ENCODE data around the gene CLSTN2.

Gene CLSTN2

DNA sequence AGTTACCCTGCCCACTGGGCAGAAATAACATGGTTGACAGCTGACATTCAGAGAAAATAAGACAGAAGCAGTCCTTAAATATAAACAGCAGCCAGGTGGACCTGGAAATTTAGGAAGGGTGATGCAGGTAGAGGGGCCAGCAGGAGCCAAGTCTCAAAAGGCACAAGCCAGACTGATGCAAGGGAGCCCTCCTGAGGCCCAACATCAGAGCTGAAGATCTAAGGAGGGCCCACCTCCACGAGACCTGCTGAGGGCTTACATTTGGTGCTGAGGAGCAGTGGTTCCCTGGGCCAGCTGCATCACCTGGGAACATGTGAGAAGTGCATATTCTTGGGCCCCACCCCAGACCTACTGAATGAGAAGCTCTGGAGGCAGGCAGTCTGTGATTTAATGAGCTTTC, 637.3 kb downstream of the CLSTN2 start:
- DNase-seq: no peak

DNA sequence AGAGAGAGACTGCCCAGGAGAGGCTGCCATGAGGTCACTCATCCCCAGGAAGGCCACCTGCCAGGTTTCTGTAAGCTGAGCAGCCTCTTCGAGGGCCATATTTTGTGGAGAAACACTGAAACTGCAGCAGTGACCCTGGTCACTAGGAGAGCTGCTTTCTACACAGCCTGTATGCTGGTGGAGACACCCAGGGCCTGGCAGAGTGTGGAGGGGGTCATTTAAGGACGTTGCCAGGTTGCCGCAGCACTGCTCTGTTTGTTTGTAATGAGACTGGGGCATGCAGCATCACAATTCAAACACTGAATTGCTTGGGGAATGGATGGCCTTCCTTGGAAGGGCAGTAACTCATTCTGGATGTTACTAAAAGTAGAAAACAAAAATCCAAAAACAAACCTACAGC, 638.0 kb downstream of the CLSTN2 start:
- DNase-seq: no peak

DNA sequence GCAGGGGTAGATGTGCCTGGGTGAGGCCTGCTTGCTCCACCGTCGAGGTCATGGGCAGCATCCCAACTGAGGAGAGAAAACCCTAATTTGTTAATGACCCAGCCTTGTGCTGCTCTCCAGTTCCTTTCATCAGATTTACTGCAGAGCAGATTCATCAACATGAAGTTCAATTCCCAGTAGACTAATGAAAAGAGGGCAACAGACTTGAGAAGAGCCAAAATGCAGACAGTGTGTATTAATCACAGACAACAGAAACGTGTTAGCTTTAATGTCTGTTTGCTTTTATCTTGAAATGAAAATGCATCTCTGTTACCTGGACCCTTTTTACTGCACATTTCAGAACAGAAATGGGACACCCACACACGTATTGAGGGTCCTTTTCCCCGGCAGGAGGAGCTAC, 639.4 kb downstream of the CLSTN2 start:
- no peak for DNase-seq

DNA sequence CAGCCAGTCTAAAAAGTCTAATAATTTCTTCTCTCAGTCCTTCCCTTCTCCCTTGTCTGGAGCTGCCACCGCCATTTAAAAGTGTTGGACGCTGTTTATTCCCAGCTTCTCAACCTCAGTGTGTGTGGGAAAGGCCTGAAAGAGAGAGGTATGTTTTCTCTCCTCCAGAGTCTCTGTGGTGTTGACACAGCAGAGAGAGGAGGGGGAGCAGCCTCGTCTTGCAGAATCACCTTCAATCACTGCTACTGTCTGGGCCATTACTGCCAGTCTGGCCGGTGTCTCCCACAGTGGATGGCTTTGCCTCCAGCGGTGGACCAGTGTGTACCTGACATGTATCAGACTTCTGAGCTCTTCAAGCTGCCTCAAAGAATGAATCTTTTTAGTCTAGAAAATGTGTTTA, 641.5 kb downstream of the CLSTN2 start:
- no peak for DNase-seq

DNA sequence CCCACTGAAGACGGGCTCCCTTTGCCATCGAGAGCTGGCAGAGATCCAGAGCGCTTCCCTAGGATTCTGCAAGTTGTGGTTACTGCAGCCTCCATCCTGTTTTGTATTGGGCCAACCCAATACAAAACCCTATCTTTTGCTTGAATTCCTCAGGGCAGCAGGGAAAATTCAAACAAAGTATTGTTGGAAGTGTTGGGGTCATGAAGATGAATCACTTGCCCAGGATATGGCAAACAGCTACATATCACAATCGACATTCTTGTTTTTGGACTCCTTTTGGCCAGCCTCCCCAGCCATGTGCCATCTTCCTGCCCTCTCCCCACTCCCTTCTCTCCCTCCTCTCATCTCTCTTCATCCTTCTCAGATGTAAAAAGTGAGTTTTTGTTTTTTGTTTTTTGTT, 642.9 kb downstream of the CLSTN2 start:
- DNase-seq: no peak

DNA sequence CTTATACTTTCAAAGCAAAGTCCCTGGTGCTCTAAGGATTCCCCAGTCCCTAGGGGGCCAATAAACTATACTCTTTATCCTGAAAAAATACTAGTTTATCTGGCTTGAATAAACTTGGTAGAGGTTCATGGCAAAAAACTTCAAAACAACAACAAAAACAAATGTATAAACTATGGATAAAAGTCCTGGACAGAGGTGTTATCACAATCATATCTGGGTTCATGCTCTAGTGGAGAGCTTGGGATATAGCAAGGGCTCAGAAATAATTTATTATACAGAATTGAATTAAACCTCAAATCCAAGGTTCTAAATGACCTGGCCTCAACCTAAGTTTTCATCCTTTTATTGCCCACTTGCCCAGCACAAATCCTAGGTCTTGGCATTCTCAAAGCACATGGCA, 644.3 kb downstream of the CLSTN2 start:
- DNase-seq: no peak

DNA sequence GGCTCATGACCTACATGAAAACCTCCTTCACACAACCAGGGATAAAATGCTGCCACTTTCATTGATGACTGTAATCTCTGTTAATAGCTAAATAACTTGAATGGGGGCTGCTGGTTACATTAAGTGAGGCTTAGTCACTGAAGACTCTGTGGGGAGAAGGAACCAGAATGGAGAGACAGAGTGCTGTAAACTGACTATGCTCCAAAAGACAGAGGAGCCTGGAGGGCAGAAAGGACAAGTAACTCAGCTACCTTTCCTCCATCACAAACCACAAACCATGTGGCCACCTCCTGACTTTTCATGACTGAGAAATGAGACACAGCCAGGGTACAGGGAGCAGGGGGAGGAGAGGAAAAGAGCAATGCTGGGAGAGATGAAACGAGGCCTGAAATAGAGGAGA, 645.8 kb downstream of the CLSTN2 start:
- no peak for DNase-seq

DNA sequence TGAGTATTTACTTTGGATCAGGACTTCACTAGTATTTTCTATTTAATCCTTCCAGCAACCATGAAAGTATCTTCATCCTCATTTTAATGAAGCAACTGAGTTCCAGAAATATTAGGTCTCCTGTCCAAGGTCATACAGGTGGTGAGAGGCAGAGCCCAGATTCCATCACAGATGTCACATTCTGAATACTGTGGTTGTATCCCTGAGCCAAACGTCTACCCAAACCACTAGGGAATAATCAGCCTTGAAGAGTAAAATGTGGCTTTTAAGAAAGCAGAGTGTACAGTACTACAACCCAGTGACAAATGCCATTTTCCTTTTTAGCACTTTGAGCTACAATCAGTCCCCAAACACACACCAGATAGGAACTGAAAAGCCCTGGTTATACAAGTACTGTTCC, 649.6 kb downstream of the CLSTN2 start:
- no peak for DNase-seq

DNA sequence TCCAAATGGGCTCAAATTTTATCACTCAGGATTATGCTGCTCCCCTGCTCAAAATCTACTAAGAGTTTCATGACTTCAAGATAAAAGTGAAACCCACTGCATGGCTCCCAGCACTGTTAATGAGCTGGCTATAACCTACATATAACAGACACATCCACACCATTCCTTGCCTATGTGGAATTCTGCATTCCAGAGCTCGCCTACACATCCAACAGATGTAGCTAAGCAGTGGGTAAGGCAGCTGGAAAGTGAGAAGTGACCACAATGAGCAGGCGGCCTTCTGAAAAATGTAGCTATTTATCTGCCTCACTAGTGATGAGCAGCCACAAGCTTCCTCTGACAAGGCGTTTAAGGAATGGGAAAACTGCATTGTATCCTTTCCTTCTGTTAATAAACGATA, 650.8 kb downstream of the CLSTN2 start:
- no peak for DNase-seq

DNA sequence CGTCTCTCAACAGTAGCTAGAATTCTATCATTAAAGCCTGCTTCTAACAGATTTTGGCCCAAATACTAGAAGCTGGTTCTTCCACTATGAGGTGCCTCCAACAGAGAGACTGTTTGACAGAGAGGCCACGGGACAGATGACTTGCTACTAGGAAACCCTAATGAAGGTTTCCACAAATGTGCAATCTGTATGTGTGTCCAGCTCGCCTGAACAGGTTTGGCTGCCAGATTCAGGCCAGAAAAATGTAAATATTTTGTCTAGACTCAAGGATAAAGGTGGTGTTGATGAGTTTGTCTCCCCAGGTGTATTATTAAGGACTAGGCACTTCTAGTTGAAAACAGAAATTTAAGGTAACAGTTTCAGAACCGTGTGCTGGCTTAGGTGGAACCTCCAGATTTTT, 651.3 kb downstream of the CLSTN2 start:
- DNase-seq: no peak

DNA sequence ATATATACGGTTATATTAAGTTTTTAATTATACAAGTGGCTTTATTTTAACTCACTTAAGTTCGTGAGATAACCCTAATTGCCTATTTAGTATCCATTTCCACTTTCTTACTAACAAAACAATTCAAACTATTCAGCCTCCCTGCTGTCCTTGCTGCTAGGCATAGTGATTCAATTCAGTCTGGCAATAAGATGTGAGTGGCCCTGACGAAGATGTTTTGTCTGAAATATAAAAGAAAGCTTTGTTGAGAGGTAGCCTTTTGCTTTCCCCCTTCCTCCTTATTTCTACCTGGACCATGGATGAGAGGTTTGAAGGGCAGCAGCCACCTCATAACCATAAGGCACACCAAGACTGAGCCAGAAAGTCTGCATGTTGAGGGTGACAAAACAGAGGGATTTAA, 653.6 kb downstream of the CLSTN2 start:
- no peak for DNase-seq

DNA sequence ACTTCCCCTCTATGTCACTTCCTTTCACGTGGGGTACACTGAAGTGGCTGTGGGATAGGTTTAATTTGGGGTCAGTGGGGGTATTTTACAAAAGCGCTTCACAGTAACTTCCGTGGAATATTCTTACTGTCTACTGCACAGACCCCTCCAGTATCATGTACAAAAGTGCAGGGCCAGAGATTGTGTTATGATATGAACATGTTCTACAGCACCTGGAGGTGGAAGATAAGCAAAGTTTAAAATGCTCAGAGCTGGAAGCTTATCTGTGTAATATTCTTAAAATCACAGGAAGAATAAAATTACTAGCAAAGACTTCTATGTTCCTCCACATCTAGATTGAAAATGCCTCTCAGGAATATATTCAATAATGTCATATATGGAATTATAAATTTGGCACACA, 658.8 kb downstream of the CLSTN2 start:
- DNase-seq: no peak

DNA sequence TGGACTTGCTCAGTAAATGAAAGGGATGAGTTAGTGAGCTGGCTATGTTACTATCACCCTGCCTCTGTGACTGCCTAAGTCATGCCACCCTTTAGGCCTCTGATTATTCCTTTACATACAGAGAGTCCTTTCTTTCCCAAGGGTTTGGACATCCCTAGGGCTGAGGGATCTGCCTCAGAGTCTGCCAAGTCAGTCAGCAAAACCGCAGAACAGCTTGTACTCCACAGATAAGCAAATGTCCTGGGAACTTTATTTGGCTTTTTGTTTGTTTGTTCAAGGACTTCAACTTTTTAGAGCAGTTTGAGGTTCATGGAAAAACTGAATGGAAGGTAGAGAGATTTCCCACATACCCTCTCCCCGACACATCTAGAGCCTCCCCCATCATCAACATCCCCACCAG, 660.3 kb downstream of the CLSTN2 start:
- DNase-seq: no peak

DNA sequence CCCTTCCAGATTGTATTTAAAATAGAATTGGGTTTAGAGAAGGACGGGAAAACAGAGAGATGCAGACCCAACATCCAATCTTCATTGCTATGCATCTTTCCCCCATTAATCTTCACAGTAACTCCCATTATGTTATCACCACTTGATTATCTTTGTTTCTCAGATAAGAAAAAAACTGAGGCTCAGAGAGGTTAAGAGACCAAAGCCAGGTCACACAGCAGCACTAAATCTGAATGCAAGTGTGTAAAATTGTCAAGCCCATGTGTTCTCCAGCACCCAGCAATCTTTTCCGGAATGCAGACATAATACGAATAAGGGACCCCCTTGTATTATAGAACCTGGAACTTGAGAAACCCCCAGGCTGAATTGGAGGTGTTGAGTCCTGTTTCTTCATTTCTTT, 662.4 kb downstream of the CLSTN2 start:
- no peak for DNase-seq

DNA sequence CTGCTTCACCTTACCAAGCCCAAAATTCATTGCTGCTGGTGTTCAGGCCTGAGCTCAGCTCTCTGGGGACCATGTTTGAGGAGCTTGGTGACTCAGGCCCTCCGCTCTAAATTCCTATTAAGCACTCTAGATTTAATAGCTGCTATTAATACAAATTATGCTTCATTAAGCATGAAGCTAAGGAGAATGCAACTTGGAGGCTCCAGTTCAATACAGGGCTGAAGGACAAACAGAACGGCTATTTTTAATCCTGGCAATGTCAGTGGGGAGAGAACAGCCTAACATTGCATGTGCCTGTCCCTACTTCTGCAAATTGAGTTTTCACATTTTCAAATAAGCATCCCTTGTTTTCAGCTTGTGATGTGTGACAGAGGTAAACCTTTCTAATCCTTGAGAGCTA, 662.8 kb downstream of the CLSTN2 start:
- no peak for DNase-seq

DNA sequence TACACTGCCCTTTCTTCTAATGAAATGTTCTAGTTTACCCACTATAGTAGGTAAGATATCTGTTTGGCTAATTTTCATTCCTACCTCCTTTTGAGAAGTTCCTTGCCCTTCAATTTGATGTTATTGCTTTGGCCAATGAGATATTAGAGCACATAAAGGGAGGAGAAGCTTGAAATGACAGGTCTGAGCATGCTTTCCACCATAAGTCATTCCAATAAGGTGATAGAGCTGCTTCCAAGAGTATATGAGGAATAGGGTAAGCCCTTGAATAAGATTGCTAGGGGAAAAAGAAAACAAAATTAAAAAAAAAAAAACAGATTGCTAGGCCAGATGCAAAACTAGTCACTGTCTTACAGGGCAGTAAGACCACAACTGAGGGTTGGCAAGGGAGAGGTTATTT, 664.0 kb downstream of the CLSTN2 start:
- no peak for DNase-seq

DNA sequence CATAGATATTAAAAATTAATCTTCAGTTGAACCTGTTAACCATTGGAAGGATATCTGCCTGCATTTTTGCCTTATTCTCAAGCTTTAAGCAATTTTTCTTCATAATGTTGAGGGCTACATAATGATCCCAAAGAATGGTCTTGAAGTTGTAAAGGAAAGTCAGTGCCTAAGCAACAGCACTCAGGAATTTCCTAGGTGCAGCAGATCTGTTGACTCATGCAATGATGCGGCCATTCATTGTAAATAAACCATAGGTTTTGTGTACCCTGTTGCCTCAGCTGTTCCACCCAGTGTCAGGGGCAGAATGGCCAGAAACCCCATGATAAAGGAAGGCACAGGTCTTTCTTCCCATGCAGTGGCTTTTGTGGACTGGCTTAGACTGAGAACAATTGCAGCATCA, 664.5 kb downstream of the CLSTN2 start:
- DNase-seq: no peak

DNA sequence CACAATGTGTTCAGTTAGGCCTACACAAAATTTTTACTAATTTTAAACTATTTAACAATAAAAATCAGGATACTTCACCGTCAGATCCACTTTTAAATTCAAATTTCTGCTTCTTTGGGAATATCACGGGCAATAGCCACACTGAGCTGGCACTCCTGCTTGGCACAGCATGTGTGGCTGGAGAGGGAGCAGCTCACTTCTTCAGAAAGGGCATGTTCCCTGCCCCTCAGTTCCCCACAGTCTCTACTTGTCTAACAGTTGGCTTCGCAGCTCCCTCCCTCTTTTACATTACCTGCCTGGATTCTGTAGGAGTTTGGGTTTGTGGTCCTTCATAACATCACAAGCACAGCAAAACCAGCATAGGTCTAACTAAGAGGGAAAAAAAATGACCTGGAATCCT, 666.9 kb downstream of the CLSTN2 start:
- no peak for DNase-seq

DNA sequence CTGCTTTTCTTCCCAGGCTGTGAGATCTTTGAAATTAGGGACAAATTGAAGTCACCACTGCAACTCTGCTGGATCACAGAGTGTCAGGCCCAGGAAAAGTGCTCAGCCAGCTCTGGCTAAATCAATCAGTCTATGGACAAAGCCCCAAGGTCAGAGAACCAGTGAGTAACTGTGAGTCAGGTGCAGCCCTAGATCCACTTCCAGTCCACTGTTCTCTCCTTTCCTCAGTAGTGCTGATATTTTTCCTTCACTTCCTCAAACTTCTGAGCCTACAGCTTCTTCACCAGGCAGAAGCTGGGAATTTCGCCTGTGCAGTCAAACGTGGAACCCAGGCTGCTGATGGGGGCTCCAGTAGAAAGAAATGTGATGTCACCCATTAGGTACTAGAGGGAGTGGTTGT, 667.8 kb downstream of the CLSTN2 start:
- no peak for DNase-seq

DNA sequence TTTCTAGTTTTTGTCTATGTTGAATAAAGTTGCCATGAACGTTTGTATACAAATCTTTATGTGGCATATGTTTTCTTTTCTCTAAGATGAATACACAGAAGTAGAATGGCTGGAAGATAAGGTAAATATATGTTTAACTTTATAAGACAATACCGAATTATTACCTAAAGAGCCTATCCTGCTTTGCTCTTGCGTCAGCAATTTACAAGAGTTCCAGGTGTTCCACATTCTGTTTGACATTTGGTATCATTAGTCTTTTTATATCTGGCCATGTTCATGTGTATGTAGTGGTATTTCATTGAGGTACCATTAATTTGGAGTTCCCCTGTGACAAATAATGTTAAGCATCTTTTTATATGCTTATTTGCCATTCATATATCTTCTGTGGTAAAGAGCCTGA, 668.8 kb downstream of the CLSTN2 start:
- no peak for DNase-seq

DNA sequence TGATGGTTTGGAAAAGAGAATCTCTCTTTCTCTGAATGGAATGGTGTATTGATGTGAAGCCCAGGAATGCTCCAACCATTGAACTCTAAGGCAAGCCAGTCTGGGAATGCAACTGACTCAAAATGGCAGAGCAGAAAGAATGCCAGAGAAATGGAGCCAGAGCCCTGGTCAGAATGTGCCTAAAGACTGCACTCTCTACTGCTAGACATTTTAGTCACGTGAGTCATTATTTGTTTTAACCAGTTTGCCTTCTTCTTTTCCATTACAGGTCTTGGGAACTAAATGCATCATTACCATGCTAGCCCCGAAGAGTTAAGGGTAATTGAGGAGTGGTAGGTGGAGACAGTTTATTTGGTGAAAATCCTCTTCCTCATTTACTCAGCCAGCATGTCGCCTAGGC, 675.6 kb downstream of the CLSTN2 start:
- no peak for DNase-seq

DNA sequence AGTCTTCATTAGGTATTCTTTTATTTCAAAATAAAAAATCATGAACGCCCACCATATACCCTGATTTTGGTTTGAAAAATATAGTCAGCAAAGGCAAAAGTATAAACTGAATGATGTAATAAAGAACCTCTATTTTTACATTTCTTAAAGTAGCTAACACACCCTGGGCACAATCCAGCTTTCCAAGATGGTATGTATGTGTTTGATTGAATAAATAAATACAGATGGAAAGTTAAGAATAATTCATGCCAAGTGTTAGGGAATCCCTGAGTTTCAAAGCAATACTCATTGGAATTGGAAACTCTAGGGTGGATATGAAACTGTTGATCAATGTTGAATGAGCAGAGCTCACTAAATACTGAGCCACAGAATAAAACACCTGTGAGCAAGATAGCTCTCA, 679.0 kb downstream of the CLSTN2 start:
- no peak for DNase-seq

DNA sequence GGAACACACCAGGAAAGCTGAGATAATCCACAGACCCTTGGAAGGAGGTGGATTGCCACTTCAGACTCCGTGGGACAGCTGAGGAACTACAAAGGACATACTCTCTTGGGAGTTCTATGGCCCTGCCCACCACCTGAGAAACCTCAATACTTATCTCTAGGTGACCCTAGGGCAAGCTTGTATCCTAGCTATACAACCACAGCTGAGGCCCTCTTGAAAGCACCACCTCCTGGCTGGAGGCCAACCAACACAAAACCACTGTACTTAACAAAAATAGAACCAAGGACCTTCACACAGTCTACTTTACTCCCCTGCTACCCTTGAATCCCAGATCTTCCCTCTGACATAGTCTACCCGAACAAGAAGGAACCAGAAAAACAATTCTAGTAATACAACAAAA, 682.1 kb downstream of the CLSTN2 start:
- no peak for DNase-seq

DNA sequence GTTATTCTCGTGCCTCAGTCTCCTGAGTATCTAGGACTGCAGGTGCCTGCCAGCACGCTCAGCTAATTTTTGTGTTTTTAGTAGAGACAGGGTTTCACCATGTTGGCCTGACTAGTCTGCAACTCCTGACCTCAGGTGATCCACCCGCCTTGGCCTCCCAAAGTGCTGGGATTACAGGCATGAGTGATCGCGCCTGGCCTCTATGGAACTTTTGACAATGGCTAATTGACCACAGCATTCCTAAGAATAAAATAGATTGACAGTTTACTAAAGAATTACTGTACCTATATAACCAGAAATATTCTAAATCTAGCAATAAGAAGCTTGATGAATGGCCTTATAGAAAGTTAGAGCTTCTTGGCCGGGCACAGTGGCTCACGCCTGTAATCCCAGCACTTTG, 691.9 kb downstream of the CLSTN2 start:
- DNase-seq: no peak

Data from activated CD8-positive, alpha-beta memory T cell treated with anti-CD3 and anti-CD28 coated beads for 24 hours (primary cell).